HepG2 (cell line): ENCODE results near the gene ARL10. TPM values are rescaled to one million over a fixed set of nuclear protein-coding genes. Genes with fewer than 3 reads are reported as not detected.

ENCODE experiments used
- BORCS8-MEF2B ChIP-seq: sonication (generic); formaldehyde crosslinking; IDR thresholded peaks from 2 replicates; pipeline ENCODE4 v1.8.0; 2022; ENCODE audit warnings: mild to moderate bottlenecking, missing genetic modification reagents
- CEBPB ChIP-seq: IDR thresholded peaks from 2 replicates; pipeline ENCODE4 v1.6.1; 2011; ENCODE audit warnings: low read depth, low read length, improper control_type of control experiment, borderline replicate concordance
- FOXJ3 ChIP-seq: sonication (generic); formaldehyde crosslinking; IDR thresholded peaks from 2 replicates; pipeline ENCODE4 v1.4.0; 2020; ENCODE audit warnings: missing genetic modification reagents, mild to moderate bottlenecking, borderline replicate concordance
- KAT2B ChIP-seq: fragments of 150-350 bp; IDR thresholded peaks from 2 replicates; pipeline ENCODE4 v1.6.1; 2014; ENCODE audit warnings: low read depth, low read length, borderline replicate concordance
- KLF11 ChIP-seq: IDR thresholded peaks from 2 replicates; pipeline ENCODE4 v1.6.1; 2016; ENCODE audit warnings: missing compliant biosample characterization
- NCOA1 ChIP-seq: sonication (generic); formaldehyde crosslinking; IDR thresholded peaks from 2 replicates; pipeline ENCODE4 v1.9.0; 2021; ENCODE audit warnings: missing genetic modification reagents
- NR2F6 ChIP-seq, 2 experiments: IDR thresholded peaks; 2 replicates each; pipeline ENCODE4 v1.6.1; 2016; ENCODE audit warnings: antibody characterized with exemption in 1 of 2, mild to moderate bottlenecking in 1 of 2
- STAG1 ChIP-seq: sonication (generic); formaldehyde crosslinking; IDR thresholded peaks from 2 replicates; pipeline ENCODE4 v1.4.0; 2020; ENCODE audit warnings: missing genetic modification reagents
- XBP1 ChIP-seq: sonication (generic); formaldehyde crosslinking; IDR thresholded peaks from 2 replicates; pipeline ENCODE4 v1.5.0; 2020; ENCODE audit warnings: missing genetic modification reagents
- ZNF207 ChIP-seq: fragments of 450-650 bp; IDR thresholded peaks from 2 replicates; pipeline ENCODE4 v1.6.1; 2016; ENCODE audit warnings: antibody characterized with exemption, borderline replicate concordance
- ZNF232 ChIP-seq: sonication (generic); formaldehyde crosslinking; IDR thresholded peaks from 2 replicates; pipeline ENCODE4 v1.4.0; 2020; ENCODE audit warnings: missing genetic modification reagents, borderline replicate concordance
- ZNF484 ChIP-seq: sonication (generic); formaldehyde crosslinking; IDR thresholded peaks from 2 replicates; pipeline ENCODE4 v1.5.1; 2020; ENCODE audit warnings: mild to moderate bottlenecking, low read depth, missing genetic modification reagents, borderline replicate concordance
- ZNF678 ChIP-seq: sonication (generic); formaldehyde crosslinking; IDR thresholded peaks from 2 replicates; pipeline ENCODE4 v1.4.0; 2020; ENCODE audit warnings: mild to moderate bottlenecking, missing genetic modification reagents
- ZNF7 ChIP-seq: IDR thresholded peaks from 2 replicates; pipeline ENCODE4 v1.6.1; 2016; ENCODE audit warnings: missing biosample characterization, missing genetic modification reagents
- ZNF839 ChIP-seq: sonication (generic); formaldehyde crosslinking; IDR thresholded peaks from 2 replicates; pipeline ENCODE4 v1.4.0; 2020; ENCODE audit warnings: missing genetic modification reagents, mild to moderate bottlenecking, borderline replicate concordance
- polyA plus RNA-seq, 8 experiments: library from polyadenylated mRNA; depleted of rRNA in 3 of 8; stranded (reverse) in 7 of 8; unstranded in 1 of 8; fragments of >200 nt; fragmentation: Illumina TruSeq in 4 of 8; extraction: Trizol in 4 of 8; gene quantifications; 2 replicates each; pipeline versions ENCODE4 v1.2.1 to v1.2.3, GENCODE V29; 2011 to 2016; ENCODE audit warnings: low read depth in 4 of 8, missing spikeins in 1 of 8, mixed read lengths in 1 of 8; ENCODE audit not compliant: insufficient read depth in 1 of 8
- total RNA-seq, 5 experiments: library from RNA; depleted of rRNA; stranded (reverse); fragments of >200 nt; fragmentation: Illumina TruSeq; extraction: Trizol; gene quantifications; 2 replicates each; pipeline ENCODE4 v1.2.3, GENCODE V29; 2016; ENCODE audit warnings: low read depth in 1 of 5
- TF ChIP-seq, protein P1 (sequence below): sonication (generic); formaldehyde crosslinking; IDR thresholded peaks from 2 replicates; pipeline ENCODE4 v1.5.0; 2020; ENCODE audit warnings: mild to moderate bottlenecking, missing genetic modification reagents, moderate library complexity
- TF ChIP-seq, protein P2 (sequence below): sonication (generic); formaldehyde crosslinking; IDR thresholded peaks from 2 replicates; pipeline ENCODE4 v1.4.0; 2020; ENCODE audit warnings: missing genetic modification reagents
- TF ChIP-seq, protein P3 (sequence below): sonication (generic); formaldehyde crosslinking; IDR thresholded peaks from 2 replicates; pipeline ENCODE4 v1.8.1; 2022; ENCODE audit warnings: low read depth, mild to moderate bottlenecking, missing genetic modification reagents
- TF ChIP-seq, protein P4 (sequence below): sonication (generic); formaldehyde crosslinking; IDR thresholded peaks from 2 replicates; pipeline ENCODE4 v1.9.0; 2022; ENCODE audit warnings: missing genetic modification reagents, mild to moderate bottlenecking, borderline replicate concordance
- TF ChIP-seq, protein P5 (sequence below): sonication (generic); formaldehyde crosslinking; IDR thresholded peaks from 2 replicates; pipeline ENCODE4 v1.5.0; 2020; ENCODE audit warnings: missing genetic modification reagents

The ARL10 gene
- total and polyA plus RNA-seq, 2 of the 13 experiments (the other 11 are each of a cell fraction or from before 2014, with no cell fraction given): 0.18 to 0.50 TPM

DNA sequence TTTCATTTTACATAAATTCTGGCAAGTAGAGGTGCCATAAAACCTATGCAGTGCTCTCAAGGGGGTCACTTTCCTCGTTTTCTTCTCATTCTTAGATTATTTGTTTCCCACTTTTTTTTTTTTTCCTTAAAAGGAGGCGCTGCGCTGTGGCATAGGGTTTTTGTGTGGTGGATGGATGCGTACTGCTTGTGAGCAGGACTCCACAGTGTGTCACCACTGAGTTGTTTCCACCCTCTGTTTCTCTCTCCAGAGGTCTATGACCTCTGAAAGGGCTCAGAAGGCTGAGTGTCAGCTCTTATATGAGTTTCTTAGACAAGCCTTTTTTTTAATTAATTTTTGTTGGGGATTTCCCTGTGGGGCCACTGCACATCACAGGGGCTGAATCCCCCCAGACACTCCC lies 64.7 kb downstream of the ARL10 start (continued):
- TF ChIP-seq, protein P1, sequence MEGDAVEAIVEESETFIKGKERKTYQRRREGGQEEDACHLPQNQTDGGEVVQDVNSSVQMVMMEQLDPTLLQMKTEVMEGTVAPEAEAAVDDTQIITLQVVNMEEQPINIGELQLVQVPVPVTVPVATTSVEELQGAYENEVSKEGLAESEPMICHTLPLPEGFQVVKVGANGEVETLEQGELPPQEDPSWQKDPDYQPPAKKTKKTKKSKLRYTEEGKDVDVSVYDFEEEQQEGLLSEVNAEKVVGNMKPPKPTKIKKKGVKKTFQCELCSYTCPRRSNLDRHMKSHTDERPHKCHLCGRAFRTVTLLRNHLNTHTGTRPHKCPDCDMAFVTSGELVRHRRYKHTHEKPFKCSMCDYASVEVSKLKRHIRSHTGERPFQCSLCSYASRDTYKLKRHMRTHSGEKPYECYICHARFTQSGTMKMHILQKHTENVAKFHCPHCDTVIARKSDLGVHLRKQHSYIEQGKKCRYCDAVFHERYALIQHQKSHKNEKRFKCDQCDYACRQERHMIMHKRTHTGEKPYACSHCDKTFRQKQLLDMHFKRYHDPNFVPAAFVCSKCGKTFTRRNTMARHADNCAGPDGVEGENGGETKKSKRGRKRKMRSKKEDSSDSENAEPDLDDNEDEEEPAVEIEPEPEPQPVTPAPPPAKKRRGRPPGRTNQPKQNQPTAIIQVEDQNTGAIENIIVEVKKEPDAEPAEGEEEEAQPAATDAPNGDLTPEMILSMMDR (CRISPR knock-in tag): peak; percentile 66
- TF ChIP-seq XBP1 (CRISPR knock-in tag): no peak
- no peak for TF ChIP-seq ZNF839 (CRISPR knock-in tag)
- no peak for TF ChIP-seq KAT2B
- TF ChIP-seq ZNF7 (CRISPR knock-in tag): peak; percentile 72; the same call in 1 of the 2 replicates
- TF ChIP-seq, protein P2, sequence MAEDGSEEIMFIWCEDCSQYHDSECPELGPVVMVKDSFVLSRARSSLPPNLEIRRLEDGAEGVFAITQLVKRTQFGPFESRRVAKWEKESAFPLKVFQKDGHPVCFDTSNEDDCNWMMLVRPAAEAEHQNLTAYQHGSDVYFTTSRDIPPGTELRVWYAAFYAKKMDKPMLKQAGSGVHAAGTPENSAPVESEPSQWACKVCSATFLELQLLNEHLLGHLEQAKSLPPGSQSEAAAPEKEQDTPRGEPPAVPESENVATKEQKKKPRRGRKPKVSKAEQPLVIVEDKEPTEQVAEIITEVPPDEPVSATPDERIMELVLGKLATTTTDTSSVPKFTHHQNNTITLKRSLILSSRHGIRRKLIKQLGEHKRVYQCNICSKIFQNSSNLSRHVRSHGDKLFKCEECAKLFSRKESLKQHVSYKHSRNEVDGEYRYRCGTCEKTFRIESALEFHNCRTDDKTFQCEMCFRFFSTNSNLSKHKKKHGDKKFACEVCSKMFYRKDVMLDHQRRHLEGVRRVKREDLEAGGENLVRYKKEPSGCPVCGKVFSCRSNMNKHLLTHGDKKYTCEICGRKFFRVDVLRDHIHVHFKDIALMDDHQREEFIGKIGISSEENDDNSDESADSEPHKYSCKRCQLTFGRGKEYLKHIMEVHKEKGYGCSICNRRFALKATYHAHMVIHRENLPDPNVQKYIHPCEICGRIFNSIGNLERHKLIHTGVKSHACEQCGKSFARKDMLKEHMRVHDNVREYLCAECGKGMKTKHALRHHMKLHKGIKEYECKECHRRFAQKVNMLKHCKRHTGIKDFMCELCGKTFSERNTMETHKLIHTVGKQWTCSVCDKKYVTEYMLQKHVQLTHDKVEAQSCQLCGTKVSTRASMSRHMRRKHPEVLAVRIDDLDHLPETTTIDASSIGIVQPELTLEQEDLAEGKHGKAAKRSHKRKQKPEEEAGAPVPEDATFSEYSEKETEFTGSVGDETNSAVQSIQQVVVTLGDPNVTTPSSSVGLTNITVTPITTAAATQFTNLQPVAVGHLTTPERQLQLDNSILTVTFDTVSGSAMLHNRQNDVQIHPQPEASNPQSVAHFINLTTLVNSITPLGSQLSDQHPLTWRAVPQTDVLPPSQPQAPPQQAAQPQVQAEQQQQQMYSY (CRISPR knock-in tag): no peak
- TF ChIP-seq KLF11: no peak
- TF ChIP-seq STAG1 (CRISPR knock-in tag): peak; percentile 50
- TF ChIP-seq, protein P3, sequence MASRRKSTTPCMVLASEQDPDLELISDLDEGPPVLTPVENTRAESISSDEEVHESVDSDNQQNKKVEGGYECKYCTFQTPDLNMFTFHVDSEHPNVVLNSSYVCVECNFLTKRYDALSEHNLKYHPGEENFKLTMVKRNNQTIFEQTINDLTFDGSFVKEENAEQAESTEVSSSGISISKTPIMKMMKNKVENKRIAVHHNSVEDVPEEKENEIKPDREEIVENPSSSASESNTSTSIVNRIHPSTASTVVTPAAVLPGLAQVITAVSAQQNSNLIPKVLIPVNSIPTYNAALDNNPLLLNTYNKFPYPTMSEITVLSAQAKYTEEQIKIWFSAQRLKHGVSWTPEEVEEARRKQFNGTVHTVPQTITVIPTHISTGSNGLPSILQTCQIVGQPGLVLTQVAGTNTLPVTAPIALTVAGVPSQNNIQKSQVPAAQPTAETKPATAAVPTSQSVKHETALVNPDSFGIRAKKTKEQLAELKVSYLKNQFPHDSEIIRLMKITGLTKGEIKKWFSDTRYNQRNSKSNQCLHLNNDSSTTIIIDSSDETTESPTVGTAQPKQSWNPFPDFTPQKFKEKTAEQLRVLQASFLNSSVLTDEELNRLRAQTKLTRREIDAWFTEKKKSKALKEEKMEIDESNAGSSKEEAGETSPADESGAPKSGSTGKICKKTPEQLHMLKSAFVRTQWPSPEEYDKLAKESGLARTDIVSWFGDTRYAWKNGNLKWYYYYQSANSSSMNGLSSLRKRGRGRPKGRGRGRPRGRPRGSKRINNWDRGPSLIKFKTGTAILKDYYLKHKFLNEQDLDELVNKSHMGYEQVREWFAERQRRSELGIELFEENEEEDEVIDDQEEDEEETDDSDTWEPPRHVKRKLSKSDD (CRISPR knock-in tag): no peak
- TF ChIP-seq, protein P4, sequence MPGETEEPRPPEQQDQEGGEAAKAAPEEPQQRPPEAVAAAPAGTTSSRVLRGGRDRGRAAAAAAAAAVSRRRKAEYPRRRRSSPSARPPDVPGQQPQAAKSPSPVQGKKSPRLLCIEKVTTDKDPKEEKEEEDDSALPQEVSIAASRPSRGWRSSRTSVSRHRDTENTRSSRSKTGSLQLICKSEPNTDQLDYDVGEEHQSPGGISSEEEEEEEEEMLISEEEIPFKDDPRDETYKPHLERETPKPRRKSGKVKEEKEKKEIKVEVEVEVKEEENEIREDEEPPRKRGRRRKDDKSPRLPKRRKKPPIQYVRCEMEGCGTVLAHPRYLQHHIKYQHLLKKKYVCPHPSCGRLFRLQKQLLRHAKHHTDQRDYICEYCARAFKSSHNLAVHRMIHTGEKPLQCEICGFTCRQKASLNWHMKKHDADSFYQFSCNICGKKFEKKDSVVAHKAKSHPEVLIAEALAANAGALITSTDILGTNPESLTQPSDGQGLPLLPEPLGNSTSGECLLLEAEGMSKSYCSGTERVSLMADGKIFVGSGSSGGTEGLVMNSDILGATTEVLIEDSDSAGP (CRISPR knock-in tag): no peak
- TF ChIP-seq, protein P5, sequence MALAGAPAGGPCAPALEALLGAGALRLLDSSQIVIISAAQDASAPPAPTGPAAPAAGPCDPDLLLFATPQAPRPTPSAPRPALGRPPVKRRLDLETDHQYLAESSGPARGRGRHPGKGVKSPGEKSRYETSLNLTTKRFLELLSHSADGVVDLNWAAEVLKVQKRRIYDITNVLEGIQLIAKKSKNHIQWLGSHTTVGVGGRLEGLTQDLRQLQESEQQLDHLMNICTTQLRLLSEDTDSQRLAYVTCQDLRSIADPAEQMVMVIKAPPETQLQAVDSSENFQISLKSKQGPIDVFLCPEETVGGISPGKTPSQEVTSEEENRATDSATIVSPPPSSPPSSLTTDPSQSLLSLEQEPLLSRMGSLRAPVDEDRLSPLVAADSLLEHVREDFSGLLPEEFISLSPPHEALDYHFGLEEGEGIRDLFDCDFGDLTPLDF: no peak
- TF ChIP-seq FOXJ3 (CRISPR knock-in tag): no peak
- no peak for TF ChIP-seq NCOA1 (CRISPR knock-in tag)
- no peak for TF ChIP-seq ZNF232 (CRISPR knock-in tag)
- TF ChIP-seq CEBPB: no peak
- peak; percentile 41 for TF ChIP-seq NR2F6 (IDR thresholded peaks at IDR 0.05)
- peak; percentile 73 for TF ChIP-seq NR2F6 (CRISPR knock-in tag; IDR thresholded peaks at IDR 0.05)
- no peak for TF ChIP-seq ZNF678 (CRISPR knock-in tag)
- no peak for TF ChIP-seq ZNF484 (CRISPR knock-in tag)
- TF ChIP-seq BORCS8-MEF2B (CRISPR knock-in tag): no peak
- TF ChIP-seq ZNF207: no peak
